HEK293 (cell line): Measurements from ENCODE around the gene GTPBP3.
A peak's percentile ranks its signal among the peaks of the same experiment; 100 is the strongest.

Experiments
- CTCF ChIP-seq: fragments of 450-650 bp; formaldehyde crosslinking; IDR thresholded peaks from 2 replicates; pipeline ENCODE4 v1.5.1; 2016; ENCODE audit warnings: missing biosample characterization, missing genetic modification characterization
- PRDM4 ChIP-seq: fragments of 450-650 bp; formaldehyde crosslinking; IDR thresholded peaks from 2 replicates; pipeline ENCODE4 v1.5.1; 2017; ENCODE audit warnings: missing biosample characterization, missing genetic modification characterization
- REPIN1 ChIP-seq: fragments of 450-650 bp; formaldehyde crosslinking; IDR thresholded peaks from 2 replicates; pipeline ENCODE4 v1.5.1; 2017; ENCODE audit warnings: missing biosample characterization, missing genetic modification characterization, low read depth
- REST ChIP-seq: fragments of 450-650 bp; formaldehyde crosslinking; IDR thresholded peaks from 2 replicates; pipeline ENCODE4 v1.5.1; 2016; ENCODE audit warnings: missing biosample characterization, missing genetic modification characterization
- ZBTB10 ChIP-seq: fragments of 450-650 bp; formaldehyde crosslinking; IDR thresholded peaks from 2 replicates; pipeline ENCODE4 v1.5.1; 2016; ENCODE audit warnings: missing biosample characterization, missing genetic modification characterization
- ZNF501 ChIP-seq: fragments of 450-650 bp; formaldehyde crosslinking; IDR thresholded peaks from 2 replicates; pipeline ENCODE4 v1.5.1; 2016; ENCODE audit warnings: missing biosample characterization, missing genetic modification characterization
- ZNF704 ChIP-seq: fragments of 450-650 bp; formaldehyde crosslinking; IDR thresholded peaks from 2 replicates; pipeline ENCODE4 v1.5.1; 2016; ENCODE audit warnings: missing biosample characterization, missing genetic modification characterization

GRCh38 chr19:17385878-17386611 is 48.7 kb downstream of the GTPBP3 start:
- no peak for TF ChIP-seq ZNF704 (tag by site-specific recombination)
- TF ChIP-seq REST (tag by site-specific recombination) = no peak
- TF ChIP-seq PRDM4 (tag by site-specific recombination) = no peak
- TF ChIP-seq ZBTB10 (tag by site-specific recombination) = no peak
- peak; percentile 81 for TF ChIP-seq CTCF (tag by site-specific recombination)
- no peak for TF ChIP-seq ZNF501 (tag by site-specific recombination)
- no peak for TF ChIP-seq REPIN1 (tag by site-specific recombination)
